Esophagus muscularis mucosa (tissue), 3 donors: Measurements from ENCODE around the gene ACOXL.

Experiments
- POLR2AphosphoS5 ChIP-seq, 2 donors: sonication (generic); formaldehyde crosslinking; IDR thresholded peaks; one replicate each; pipeline ENCODE4 v1.6.1; 2017; ENCODE audit warnings: antibody characterized with exemption in 2 of 2
- TF ChIP-seq, protein P1 (sequence below), 3 experiments: fragments of 200-600 bp in 2 of 3; fragments of 450-650 bp in 1 of 3; sonication (generic) in 2 of 3; IDR thresholded peaks; one replicate each; pipeline ENCODE4 v1.5.1; 2017 to 2019; ENCODE audit warnings: antibody characterized with exemption in 3 of 3, mild to moderate bottlenecking in 2 of 3, moderate library complexity in 1 of 3

- TF ChIP-seq, protein P1, sequence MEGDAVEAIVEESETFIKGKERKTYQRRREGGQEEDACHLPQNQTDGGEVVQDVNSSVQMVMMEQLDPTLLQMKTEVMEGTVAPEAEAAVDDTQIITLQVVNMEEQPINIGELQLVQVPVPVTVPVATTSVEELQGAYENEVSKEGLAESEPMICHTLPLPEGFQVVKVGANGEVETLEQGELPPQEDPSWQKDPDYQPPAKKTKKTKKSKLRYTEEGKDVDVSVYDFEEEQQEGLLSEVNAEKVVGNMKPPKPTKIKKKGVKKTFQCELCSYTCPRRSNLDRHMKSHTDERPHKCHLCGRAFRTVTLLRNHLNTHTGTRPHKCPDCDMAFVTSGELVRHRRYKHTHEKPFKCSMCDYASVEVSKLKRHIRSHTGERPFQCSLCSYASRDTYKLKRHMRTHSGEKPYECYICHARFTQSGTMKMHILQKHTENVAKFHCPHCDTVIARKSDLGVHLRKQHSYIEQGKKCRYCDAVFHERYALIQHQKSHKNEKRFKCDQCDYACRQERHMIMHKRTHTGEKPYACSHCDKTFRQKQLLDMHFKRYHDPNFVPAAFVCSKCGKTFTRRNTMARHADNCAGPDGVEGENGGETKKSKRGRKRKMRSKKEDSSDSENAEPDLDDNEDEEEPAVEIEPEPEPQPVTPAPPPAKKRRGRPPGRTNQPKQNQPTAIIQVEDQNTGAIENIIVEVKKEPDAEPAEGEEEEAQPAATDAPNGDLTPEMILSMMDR (IDR thresholded peaks at IDR 0.05) = no peak
- no peak for TF ChIP-seq POLR2AphosphoS5 (IDR thresholded peaks at IDR 0.05)
These were observed 237.3 kb downstream of the ACOXL start for GRCh38 chr2:110969696-110970095.
